GM23248 (cell line): ENCODE results near the gene ETF1. TPM values are rescaled to one million over a fixed set of nuclear protein-coding genes. Genes with fewer than 3 reads are reported as not detected.

Source experiments
- DNase-seq: peaks from one replicate; pipeline ENCODE4 v3.0.0-alpha.2; 2015
- H2AFZ ChIP-seq: fragments of 200-600 bp; sonication (generic); 2 replicates; pipeline ENCODE4 v1.6.1; 2016; ENCODE audit warnings: antibody characterized with exemption
- H3F3A ChIP-seq: fragments of 200-600 bp; sonication (generic); 2 replicates; pipeline ENCODE4 v1.6.1; 2016; ENCODE audit warnings: mild to moderate bottlenecking, antibody characterized with exemption, mixed run types; ENCODE audit not compliant: insufficient read depth
- H3K27ac ChIP-seq: fragments of 200-600 bp; sonication (generic); 2 replicates; pipeline ENCODE4 v1.5.1; 2016; ENCODE audit warnings: mild to moderate bottlenecking
- H3K27me3 ChIP-seq: fragments of 200-600 bp; sonication (generic); replicated peaks from 2 replicates; pipeline ENCODE4 v1.6.1; 2016; ENCODE audit warnings: mild to moderate bottlenecking; ENCODE audit not compliant: insufficient read depth
- H3K36me3 ChIP-seq: fragments of 200-600 bp; sonication (generic); 2 replicates; pipeline ENCODE4 v1.6.1; 2016; ENCODE audit warnings: low read depth, mild to moderate bottlenecking
- H3K4me1 ChIP-seq: fragments of 200-600 bp; sonication (generic); 2 replicates; pipeline ENCODE4 v1.6.1; 2016; ENCODE audit warnings: mild to moderate bottlenecking; ENCODE audit not compliant: insufficient read depth
- H3K4me2 ChIP-seq: fragments of 200-600 bp; sonication (generic); one replicate; pipeline ENCODE4 v1.6.1; 2016; ENCODE audit warnings: mild to moderate bottlenecking; ENCODE audit not compliant: unreplicated experiment
- H3K4me3 ChIP-seq: fragments of 200-600 bp; sonication (generic); 2 replicates; pipeline ENCODE4 v1.5.1; 2016; ENCODE audit warnings: mild to moderate bottlenecking
- H3K79me2 ChIP-seq: fragments of 200-600 bp; sonication (generic); 2 replicates; pipeline ENCODE4 v1.6.1; 2016; ENCODE audit warnings: mild to moderate bottlenecking; ENCODE audit not compliant: insufficient read depth
- H3K9ac ChIP-seq: fragments of 200-600 bp; sonication (generic); 2 replicates; pipeline ENCODE4 v1.6.1; 2016; ENCODE audit warnings: mild to moderate bottlenecking
- H3K9me2 ChIP-seq: fragments of 200-600 bp; sonication (generic); 2 replicates; pipeline ENCODE4 v1.6.1; 2016; ENCODE audit warnings: mixed run types, mild to moderate bottlenecking, moderate library complexity; ENCODE audit not compliant: insufficient read depth
- H3K9me3 ChIP-seq: fragments of 200-600 bp; sonication (generic); one replicate; pipeline ENCODE4 v1.6.1; 2017; ENCODE audit warnings: low read depth
- H4K20me1 ChIP-seq: fragments of 200-600 bp; sonication (generic); 2 replicates; pipeline ENCODE4 v1.6.0; 2016; ENCODE audit not compliant: insufficient read depth
- EZH2 ChIP-seq: fragments of 200-600 bp; sonication (generic); IDR thresholded peaks from 2 replicates; pipeline ENCODE4 v1.6.1; 2018; ENCODE audit warnings: antibody characterized with exemption, mild to moderate bottlenecking; ENCODE audit not compliant: insufficient read depth, poor library complexity, severe bottlenecking
- EZH2phosphoT487 ChIP-seq: fragments of 200-600 bp; sonication (generic); IDR thresholded peaks from 2 replicates; pipeline ENCODE4 v1.6.1; 2018; ENCODE audit warnings: antibody characterized with exemption, moderate library complexity, mild to moderate bottlenecking, low read depth; ENCODE audit not compliant: insufficient read depth
- WGBS, 2 experiments: methylation state at CpG; one replicate each; pipeline ENCODE4 v1.1.6; 2015 to 2017; ENCODE audit warnings: low lambda C conversion rate in 2 of 2, low coverage in 1 of 2; ENCODE audit errors: missing lambda C conversion rate in 2 of 2; 5-methylcytosine and 5-hydroxymethylcytosine counted together
- in situ Hi-C: fragments of 300-500 bp; cut with MboI; formaldehyde crosslinking; loops from 2 replicates; pipeline ENCODE4 v1.15.0; 2020
- polyA plus RNA-seq: library from polyadenylated mRNA; unstranded; fragments of >200 nt; fragmentation: Nextera tagmentation; extraction: Ambion mirVana; gene quantifications from 2 replicates; pipeline ENCODE4 v1.2.1, GENCODE V29; 2016
- total RNA-seq: library from RNA; depleted of rRNA; stranded (reverse); fragments of >200 nt; shearing (Covaris generic); gene quantifications from 2 replicates; pipeline ENCODE4 v1.2.3, GENCODE V29; 2014

The ETF1 gene
- total and polyA plus RNA-seq, 2 experiments from 2014 or later, result 74.1 to 124 TPM

DNA sequence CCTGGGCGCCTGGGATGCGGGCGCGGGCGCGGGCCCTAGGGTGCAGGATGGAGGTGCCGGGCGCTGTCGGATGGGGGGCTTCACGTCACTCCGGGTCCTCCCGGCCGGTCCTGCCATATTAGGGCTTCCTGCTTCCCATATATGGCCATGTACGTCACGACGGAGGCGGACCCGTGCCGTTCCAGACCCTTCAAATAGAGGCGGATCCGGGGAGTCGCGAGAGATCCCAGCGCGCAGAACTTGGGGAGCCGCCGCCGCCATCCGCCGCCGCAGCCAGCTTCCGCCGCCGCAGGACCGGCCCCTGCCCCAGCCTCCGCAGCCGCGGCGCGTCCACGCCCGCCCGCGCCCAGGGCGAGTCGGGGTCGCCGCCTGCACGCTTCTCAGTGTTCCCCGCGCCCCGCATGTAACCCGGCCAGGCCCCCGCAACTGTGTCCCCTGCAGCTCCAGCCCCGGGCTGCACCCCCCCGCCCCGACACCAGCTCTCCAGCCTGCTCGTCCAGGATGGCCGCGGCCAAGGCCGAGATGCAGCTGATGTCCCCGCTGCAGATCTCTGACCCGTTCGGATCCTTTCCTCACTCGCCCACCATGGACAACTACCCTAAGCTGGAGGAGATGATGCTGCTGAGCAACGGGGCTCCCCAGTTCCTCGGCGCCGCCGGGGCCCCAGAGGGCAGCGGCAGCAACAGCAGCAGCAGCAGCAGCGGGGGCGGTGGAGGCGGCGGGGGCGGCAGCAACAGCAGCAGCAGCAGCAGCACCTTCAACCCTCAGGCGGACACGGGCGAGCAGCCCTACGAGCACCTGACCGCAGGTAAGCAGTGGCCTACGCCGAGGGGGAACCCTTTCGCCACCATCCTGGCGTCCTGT lies 77.5 kb downstream of the ETF1 start, which contains the start of gene EGR1:
Gene EGR1 (plus strand): TSS at position 219 of the 864 bp plus-strand sequence. CDS start 283 bp downstream, at position 502.
- no peaks in the 10 kb centered on the region for H3K9me2 ChIP-seq
- H3K4me1 ChIP-seq, result peaks cover 35% of the 10 kb centered on the region
- in situ Hi-C loops, result no loop called here
- peak within 1 kb of the TSS; percentile 85 for H3K4me3 ChIP-seq
- H4K20me1 ChIP-seq, result peaks cover 20% of the 10 kb centered on the region
- H3K36me3 ChIP-seq, result peaks cover 22% of the 10 kb centered on the region; the same call in 1 of the 2 replicates
- peak; percentile 98 for DNase-seq
- WGBS, 2 experiments, result 1% methylated on average over 61 to 80 of the region's 85 CpGs
- peak within 1 kb of the TSS; percentile 96 for H3K27ac ChIP-seq
- peaks cover 42% of the 10 kb centered on the region for H3F3A ChIP-seq
- peak within 1 kb of the TSS; percentile 90 for H3K9ac ChIP-seq
- peak within 1 kb of the TSS; percentile 80 for H2AFZ ChIP-seq
- H3K9me3 ChIP-seq, result no peaks in the 10 kb centered on the region
- H3K79me2 ChIP-seq, result peaks cover 37% of the 10 kb centered on the region
- TF ChIP-seq EZH2 (no peak), EZH2phosphoT487 (no peak)
- H3K27me3 ChIP-seq, result no peaks in the 10 kb centered on the region
- H3K4me2 ChIP-seq, result peak within 1 kb of the TSS; percentile 99

DNA sequence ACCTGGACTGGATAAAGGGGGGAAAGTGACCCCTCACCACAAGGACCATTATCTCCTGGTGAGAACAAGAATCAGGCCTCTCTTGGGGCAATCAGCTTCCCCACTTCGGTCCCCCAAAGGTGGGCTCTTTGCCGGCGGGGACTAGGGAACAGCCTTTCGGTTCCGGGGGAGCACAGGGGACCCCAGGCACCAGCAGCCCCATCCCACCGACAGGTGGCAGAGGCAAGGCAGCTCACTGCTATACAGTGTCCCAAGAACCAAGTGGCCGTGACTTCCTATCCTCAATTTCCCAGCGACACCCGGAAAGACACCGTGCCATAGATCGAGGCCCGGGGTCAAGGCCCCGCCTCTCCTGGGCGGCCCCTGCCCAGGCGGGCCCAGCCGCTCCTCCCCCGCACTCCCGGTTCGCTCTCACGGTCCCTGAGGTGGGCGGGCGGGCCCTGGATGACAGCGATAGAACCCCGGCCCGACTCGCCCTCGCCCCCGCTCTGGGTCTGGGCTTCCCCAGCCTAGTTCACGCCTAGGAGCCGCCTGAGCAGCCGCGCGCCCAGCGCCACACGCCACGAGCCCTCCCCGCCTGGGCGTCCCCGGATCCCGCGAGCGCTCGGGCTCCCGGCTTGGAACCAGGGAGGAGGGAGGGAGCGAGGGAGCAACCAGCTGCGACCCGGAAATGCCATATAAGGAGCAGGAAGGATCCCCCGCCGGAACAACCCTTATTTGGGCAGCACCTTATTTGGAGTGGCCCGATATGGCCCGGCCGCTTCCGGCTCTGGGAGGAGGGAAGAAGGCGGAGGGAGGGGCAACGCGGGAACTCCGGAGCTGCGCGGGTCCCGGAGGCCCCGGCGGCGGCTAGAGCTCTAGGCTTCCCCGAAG lies 78.4 kb downstream of the ETF1 start:
- H3K9me3 ChIP-seq, result no peaks in the 10 kb centered on the region
- H3K9ac ChIP-seq, result peak overlapping the region; percentile 90
- DNase-seq, result peak; percentile 99
- no peaks in the 10 kb centered on the region for H3K9me2 ChIP-seq
- peak overlapping the region; percentile 80 for H2AFZ ChIP-seq
- peak overlapping the region; percentile 96 for H3K27ac ChIP-seq
- H3K4me1 ChIP-seq, result peaks cover 35% of the 10 kb centered on the region
- in situ Hi-C loops, result no loop called here
- H3K36me3 ChIP-seq, result peaks cover 22% of the 10 kb centered on the region; the same call in 1 of the 2 replicates
- H3F3A ChIP-seq, result peaks cover 33% of the 10 kb centered on the region
- H3K27me3 ChIP-seq, result no peaks in the 10 kb centered on the region
- H3K4me2 ChIP-seq, result peak overlapping the region; percentile 99
- TF ChIP-seq EZH2 (no peak), EZH2phosphoT487 (no peak)
- 1% methylated on average over 52 to 64 of the region's 64 CpGs for WGBS, 2 experiments
- H3K79me2 ChIP-seq, result peaks cover 37% of the 10 kb centered on the region
- H4K20me1 ChIP-seq, result peaks cover 20% of the 10 kb centered on the region
- H3K4me3 ChIP-seq, result peak overlapping the region; percentile 85

DNA sequence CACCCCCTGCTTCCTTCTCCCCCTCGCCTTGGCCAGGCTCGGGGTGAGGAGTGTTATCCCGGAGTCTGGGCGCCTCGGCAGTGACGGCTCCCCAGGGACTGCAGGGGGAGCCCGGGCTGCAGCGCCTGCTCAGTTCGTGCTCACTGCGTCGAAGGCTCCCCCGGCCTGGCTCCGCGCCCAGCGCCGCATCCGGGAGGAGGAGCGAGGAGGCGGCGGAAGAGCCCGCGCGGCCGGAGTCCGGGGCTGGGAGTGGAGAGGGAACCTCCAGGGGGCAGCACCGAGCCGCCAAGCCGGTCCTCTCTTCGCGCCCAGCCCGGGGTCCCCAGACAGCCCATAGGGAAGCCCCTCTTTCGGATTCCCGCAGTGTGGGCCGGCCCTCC lies 79.0 kb downstream of the ETF1 start:
- peaks cover 20% of the 10 kb centered on the region for H4K20me1 ChIP-seq
- peak overlapping the region; percentile 85 for H3K4me3 ChIP-seq
- peaks cover 27% of the 10 kb centered on the region for H3F3A ChIP-seq
- 1 to 3% methylated on average over 26 to 28 of the region's 34 CpGs for WGBS, 2 experiments
- H3K36me3 ChIP-seq, result peaks cover 22% of the 10 kb centered on the region; the same call in 1 of the 2 replicates
- TF ChIP-seq EZH2phosphoT487 (no peak), EZH2 (no peak)
- no peaks in the 10 kb centered on the region for H3K9me3 ChIP-seq
- in situ Hi-C loops, result no loop called here
- peak overlapping the region; percentile 96 for H3K27ac ChIP-seq
- H3K4me1 ChIP-seq, result peaks cover 32% of the 10 kb centered on the region
- H2AFZ ChIP-seq, result peak overlapping the region; percentile 84
- H3K79me2 ChIP-seq, result peaks cover 35% of the 10 kb centered on the region
- DNase-seq, result peak; percentile 97
- no peaks in the 10 kb centered on the region for H3K9me2 ChIP-seq
- H3K4me2 ChIP-seq, result peak overlapping the region; percentile 99
- H3K27me3 ChIP-seq, result no peaks in the 10 kb centered on the region
- peak overlapping the region; percentile 90 for H3K9ac ChIP-seq

DNA sequence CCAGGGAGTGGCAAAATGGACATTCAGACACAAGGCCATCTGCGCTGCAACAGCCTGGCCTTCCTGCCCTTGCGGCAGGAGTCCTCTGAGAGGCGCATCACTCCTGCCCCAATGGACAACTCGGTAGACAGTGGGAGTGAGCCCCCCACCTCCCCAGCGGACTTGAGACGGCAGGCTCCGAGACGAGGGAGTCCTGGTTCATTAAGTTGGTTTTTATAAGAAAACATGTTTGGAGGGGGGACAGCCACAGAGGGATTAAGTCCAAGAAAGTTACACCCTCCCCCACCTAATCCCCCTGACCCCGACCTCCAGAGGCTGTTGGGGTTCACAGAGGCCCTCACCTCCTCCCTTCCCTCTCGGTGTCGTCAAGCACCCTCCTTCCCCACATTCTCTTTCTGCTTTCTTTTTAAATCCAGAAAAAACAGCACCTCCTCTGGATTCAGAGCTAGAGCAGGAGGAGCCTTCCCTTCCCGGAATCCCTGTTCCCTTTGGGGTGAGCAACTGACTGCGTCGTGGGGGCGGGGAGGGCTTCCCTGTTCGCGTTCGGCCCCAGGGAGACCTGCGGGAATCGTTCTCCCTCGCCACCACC lies 79.5 kb downstream of the ETF1 start:
- WGBS, 2 experiments, result 5 to 20% methylated on average over 11 to 21 of the region's 21 CpGs
- peaks cover 28% of the 10 kb centered on the region for H3K4me1 ChIP-seq
- peak overlapping the region; percentile 96 for H3K27ac ChIP-seq
- peak; percentile 59 for DNase-seq
- peak overlapping the region; percentile 84 for H2AFZ ChIP-seq
- H3K9ac ChIP-seq, result peak overlapping the region; percentile 90
- H3K9me2 ChIP-seq, result no peaks in the 10 kb centered on the region
- H3K27me3 ChIP-seq, result no peaks in the 10 kb centered on the region
- H3F3A ChIP-seq, result peaks cover 22% of the 10 kb centered on the region
- H4K20me1 ChIP-seq, result peaks cover 18% of the 10 kb centered on the region
- H3K79me2 ChIP-seq, result peaks cover 30% of the 10 kb centered on the region
- H3K36me3 ChIP-seq, result peaks cover 19% of the 10 kb centered on the region; the same call in 1 of the 2 replicates
- H3K4me2 ChIP-seq, result peak overlapping the region; percentile 99
- in situ Hi-C loops, result no loop called here
- TF ChIP-seq EZH2 (no peak), EZH2phosphoT487 (no peak)
- peak overlapping the region; percentile 85 for H3K4me3 ChIP-seq
- no peaks in the 10 kb centered on the region for H3K9me3 ChIP-seq
